HG03457 (cell line): ENCODE measurements around the gene SLC3A2.
A peak's percentile ranks its signal among the peaks of the same experiment; 100 is the strongest.
"Not testable (repeated sequence)": the region's sequence is repeated elsewhere in the genome, so short reads cannot be mapped to it uniquely, and the experiment has no call there.

Source experiments
- ATAC-seq: cut with Tn5 transposase; IDR thresholded peaks from one replicate; pipeline ENCODE4 v1.9.1; 2021; ENCODE audit warnings: moderate number of reproducible peaks; ENCODE audit not compliant: unreplicated experiment

SLC3A2 gene

GRCh38 chr11:62852523-62853188, 28.0 kb upstream of the SLC3A2 start:
- ATAC-seq = no peak

- no peak for ATAC-seq
These were observed 27.3 kb upstream of the SLC3A2 start for GRCh38 chr11:62853279-62853965.

GRCh38 chr11:62854013-62854824, 26.5 kb upstream of the SLC3A2 start:
- no peak for ATAC-seq

GRCh38 chr11:62854825-62855570, 25.7 kb upstream of the SLC3A2 start:
- ATAC-seq = peak; percentile 1

- ATAC-seq = peak; percentile 65
These were observed 24.9 kb upstream of the SLC3A2 start for GRCh38 chr11:62855571-62856332.

GRCh38 chr11:62856333-62856895, 24.3 kb upstream of the SLC3A2 start:
- peak; percentile 14 for ATAC-seq

- no peak for ATAC-seq
These were observed 23.1 kb upstream of the SLC3A2 start for GRCh38 chr11:62857541-62857982.

- ATAC-seq = no peak
These were observed 22.5 kb upstream of the SLC3A2 start for GRCh38 chr11:62858201-62858600.

- ATAC-seq = not testable (repeated sequence)
These were observed 21.4 kb upstream of the SLC3A2 start for GRCh38 chr11:62859281-62859703.

GRCh38 chr11:62860835-62861563, 19.7 kb upstream of the SLC3A2 start:
- no peak for ATAC-seq

- ATAC-seq = not testable (repeated sequence)
These were observed 19.0 kb upstream of the SLC3A2 start for GRCh38 chr11:62861564-62862192.

GRCh38 chr11:62863687-62864335, 16.9 kb upstream of the SLC3A2 start:
- ATAC-seq = no peak

GRCh38 chr11:62865635-62866034, 15.1 kb upstream of the SLC3A2 start:
- no peak for ATAC-seq

- no peak for ATAC-seq
These were observed 5.8 kb upstream of the SLC3A2 start for GRCh38 chr11:62874851-62875250.

- ATAC-seq = no peak
These were observed 4.8 kb upstream of the SLC3A2 start for GRCh38 chr11:62875698-62876478.

GRCh38 chr11:62876712-62877111, 4.0 kb upstream of the SLC3A2 start:
- ATAC-seq = no peak

- no peak for ATAC-seq
These were observed 1.3 kb upstream of the SLC3A2 start for GRCh38 chr11:62879235-62879978.
